Neural cell (in vitro differentiated cells): ENCODE measurements around the gene CDC20. TPM values are rescaled to one million over a fixed set of nuclear protein-coding genes. Genes with fewer than 3 reads are reported as not detected.

Experiments used
- polyA plus RNA-seq: library from polyadenylated mRNA; depleted of rRNA; stranded (reverse); fragments of >200 nt; gene quantifications from 2 replicates; pipeline ENCODE4 v1.2.3, GENCODE V29; 2014

CDC20 gene
- polyA plus RNA-seq, 1 donor from 2014 or later = 2.8 TPM

Other genes with a start within 250 kb of the CDC20 start
- 100 and 102 TPM in 2 replicates for gene EBNA1BP2, start 186.7 kb upstream of the CDC20 start, polyA plus RNA-seq
- 0.17 and 0.30 TPM in 2 replicates for gene CFAP57, start 186.7 kb upstream of the CDC20 start, polyA plus RNA-seq
- not detected in 2 replicates for gene TMEM125, start 89.0 kb upstream of the CDC20 start, polyA plus RNA-seq
- gene C1orf210, start 73.4 kb upstream of the CDC20 start, polyA plus RNA-seq = not detected in 2 replicates
- not detected in 2 replicates for gene TIE1, start 58.0 kb upstream of the CDC20 start, polyA plus RNA-seq
- not detected in 2 replicates for gene MPL, start 21.2 kb upstream of the CDC20 start, polyA plus RNA-seq
- gene ELOVL1, start 9.0 kb downstream of the CDC20 start, polyA plus RNA-seq = 11.9 and 12.9 TPM in 2 replicates
- 59.2 and 72.7 TPM in 2 replicates for gene MED8, start 30.8 kb downstream of the CDC20 start, polyA plus RNA-seq
- 6.6 and 6.7 TPM in 2 replicates for gene SZT2, start 30.9 kb downstream of the CDC20 start, polyA plus RNA-seq
- gene HYI, start 95.0 kb downstream of the CDC20 start, polyA plus RNA-seq = 14.8 and 20.2 TPM in 2 replicates
- 66.6 and 95.1 TPM in 2 replicates for gene PTPRF, start 171.9 kb downstream of the CDC20 start, polyA plus RNA-seq